HepG2 (cell line): Measurements from ENCODE around the gene GTF2H1. TPM values are rescaled to one million over a fixed set of nuclear protein-coding genes. Genes with fewer than 3 reads are reported as not detected.

ENCODE experiments used
- ATAC-seq: fragments of 200-7000 bp; cut with Tn5 transposase; 3 replicates; pipeline ENCODE4 v1.9.1; 2020; ENCODE audit warnings: mild to moderate bottlenecking, moderate library complexity
- BruUV-seq: library from RNA; stranded (reverse); fragments of 400-500 nt; replicated peaks from 2 replicates; lab custom pipeline; 2021; lab: Mats Ljungman, UMichigan
- CTCF ChIA-PET: fragments of 300-600 bp; formaldehyde crosslinking; extraction: SDS; loops from one replicate; lab custom pipeline; 2021; ENCODE audit warnings: low total read pairs, inconsistent platforms, low intra/inter-chr PET ratio; lab: Yijun Ruan, JAX
- POLR2A ChIA-PET: fragments of 350-600 bp; sonication (Branson Sonifier 250); formaldehyde crosslinking; loops from one replicate; lab custom pipeline; 2020; ENCODE audit warnings: antibody characterized with exemption, inconsistent platforms; lab: Yijun Ruan, JAX
- DNase-seq: peaks from one replicate; pipeline ENCODE4 v3.0.0-alpha.2; 2015; ENCODE audit warnings: low spot score
- FAIRE-seq: peaks from 3 replicates; lab custom pipeline; 2011; peaks lifted over from hg19 to GRCh38; lab: Jason Lieb, UNC
- H2AFZ ChIP-seq: one replicate; pipeline ENCODE4 v1.6.1; 2011; ENCODE audit warnings: low read length, inconsistent platforms
- H3K27ac ChIP-seq: fragments of 300-600 bp; 3 replicates; pipeline ENCODE4 v1.8.0; 2011; ENCODE audit warnings: mixed run types, mild to moderate bottlenecking, mixed read lengths, low read length, inconsistent platforms; ENCODE audit not compliant: insufficient read depth; ENCODE audit errors: extremely low read length
- H3K27me3 ChIP-seq, 2 experiments: fragments of 200-600 bp in 1 of 2; 2 replicates in 1 of 2; 3 replicates in 1 of 2; pipeline versions ENCODE4 v1.6.0 to v1.8.0; 2011; ENCODE audit warnings: low read length in 2 of 2, mild to moderate bottlenecking in 2 of 2, moderate library complexity in 2 of 2, inconsistent platforms in 1 of 2; ENCODE audit not compliant: insufficient read depth in 2 of 2, control insufficient read depth in 1 of 2
- H3K36me3 ChIP-seq, 2 experiments: fragments of 200-600 bp in 1 of 2; replicated peaks in 1 of 2; 2 replicates in 1 of 2; 3 replicates in 1 of 2; pipeline versions ENCODE4 v1.5.1 to v1.8.0; 2011; ENCODE audit warnings: low read length in 2 of 2, inconsistent platforms in 1 of 2; ENCODE audit not compliant: insufficient read depth in 2 of 2, control insufficient read depth in 1 of 2
- H3K4me1 ChIP-seq: 2 replicates; pipeline ENCODE4 v1.5.1; 2012; ENCODE audit warnings: low read length, inconsistent platforms; ENCODE audit not compliant: insufficient read depth
- H3K4me2 ChIP-seq: 2 replicates; pipeline ENCODE4 v1.6.0; 2011; ENCODE audit warnings: low read depth, low read length, inconsistent platforms
- H3K4me3 ChIP-seq, 3 experiments: fragments of 200-600 bp in 1 of 3; sonication (generic), shearing (Covaris generic) in 1 of 3; replicated peaks in 1 of 3; 2 replicates each; pipeline ENCODE4 v1.5.1; 2011 to 2016; ENCODE audit warnings: low read length in 3 of 3, inconsistent platforms in 2 of 3, low read depth in 2 of 3, mild to moderate bottlenecking in 2 of 3, control low read depth in 1 of 3, mixed read lengths in 1 of 3; ENCODE audit not compliant: insufficient read depth in 1 of 3
- H3K79me2 ChIP-seq: one replicate; pipeline ENCODE4 v1.6.1; 2011; ENCODE audit warnings: low read length, inconsistent platforms; ENCODE audit not compliant: insufficient read depth
- H3K9ac ChIP-seq: 2 replicates; pipeline ENCODE4 v1.6.0; 2011; ENCODE audit warnings: mild to moderate bottlenecking, low read depth, low read length, inconsistent platforms; ENCODE audit not compliant: insufficient read depth
- H3K9me3 ChIP-seq: 2 replicates; pipeline ENCODE4 v1.5.1; 2012; ENCODE audit warnings: mild to moderate bottlenecking, low read length
- H4K20me1 ChIP-seq: 2 replicates; pipeline ENCODE4 v1.6.0; 2011; ENCODE audit warnings: inconsistent platforms, mild to moderate bottlenecking, low read length, moderate library complexity; ENCODE audit not compliant: insufficient read depth
- CERS6 ChIP-seq: sonication (generic); formaldehyde crosslinking; IDR thresholded peaks from 2 replicates; pipeline ENCODE4 v1.5.0; 2020; ENCODE audit warnings: missing genetic modification reagents
- NFE2 ChIP-seq: sonication (generic); formaldehyde crosslinking; IDR thresholded peaks from 2 replicates; pipeline ENCODE4 v1.4.0; 2020; ENCODE audit warnings: missing genetic modification reagents
- NFE2L2 ChIP-seq: fragments of 150-350 bp; IDR thresholded peaks from 2 replicates; pipeline ENCODE4 v1.6.1; 2014; ENCODE audit warnings: low read length
- PREB ChIP-seq: sonication (generic); formaldehyde crosslinking; IDR thresholded peaks from 2 replicates; pipeline ENCODE4 v1.4.0; 2020; ENCODE audit warnings: missing genetic modification reagents
- RBFOX2 ChIP-seq: fragments of 200-400 bp; formaldehyde crosslinking; IDR thresholded peaks from 2 replicates; pipeline ENCODE4 v1.6.1; 2017; ENCODE audit warnings: low read depth, mild to moderate bottlenecking, low read length
- ZMAT5 ChIP-seq: sonication (generic); formaldehyde crosslinking; IDR thresholded peaks from 2 replicates; pipeline ENCODE4 v1.5.0; 2020; ENCODE audit warnings: mild to moderate bottlenecking, low read depth, missing genetic modification reagents, borderline replicate concordance
- ZNF101 ChIP-seq: sonication (generic); formaldehyde crosslinking; IDR thresholded peaks from 2 replicates; pipeline ENCODE4 v1.4.0; 2020; ENCODE audit warnings: mild to moderate bottlenecking, low read depth, missing genetic modification reagents, borderline replicate concordance
- WGBS: methylation state at CpG from one replicate; pipeline ENCODE4 v1.1.6; 2017; ENCODE audit warnings: low lambda C conversion rate; 5-methylcytosine and 5-hydroxymethylcytosine counted together
- in situ Hi-C: cut with HindIII; loops from 2 replicates; pipeline ENCODE4 v1.10.0; 2017; ENCODE audit warnings: low pct_unique_long_range_greater_than_20kb; ENCODE audit not compliant: extremely low pct_ligation_motif_present
- intact Hi-C: fragments of 100-400 bp; cut with micrococcal nuclease; formaldehyde crosslinking; loops from one replicate; pipeline ENCODE4 v1.10.0; 2022; ENCODE audit not compliant: unreplicated experiment
- polyA plus RNA-seq, 8 experiments: library from polyadenylated mRNA; depleted of rRNA in 3 of 8; stranded (reverse) in 7 of 8; unstranded in 1 of 8; fragments of >200 nt; fragmentation: Illumina TruSeq in 4 of 8; extraction: Trizol in 4 of 8; gene quantifications; 2 replicates each; pipeline versions ENCODE4 v1.2.1 to v1.2.3, GENCODE V29; 2011 to 2016; ENCODE audit warnings: low read depth in 4 of 8, missing spikeins in 1 of 8, mixed read lengths in 1 of 8; ENCODE audit not compliant: insufficient read depth in 1 of 8
- total RNA-seq, 5 experiments: library from RNA; depleted of rRNA; stranded (reverse); fragments of >200 nt; fragmentation: Illumina TruSeq; extraction: Trizol; gene quantifications; 2 replicates each; pipeline ENCODE4 v1.2.3, GENCODE V29; 2016; ENCODE audit warnings: low read depth in 1 of 5

GTF2H1 gene
- total and polyA plus RNA-seq, 2 of the 13 experiments (the other 11 are each of a cell fraction or from before 2014, with no cell fraction given) = 15.7 to 51.4 TPM

GRCh38 chr11:18324381-18324780 is 2.0 kb downstream of the GTF2H1 start:
- peaks cover 49% of the 10 kb centered on the region for H3K4me1 ChIP-seq
- POLR2A ChIA-PET = no interaction called here
- 92% methylated on average over 1 of the region's 1 CpG for WGBS
- peak overlapping the region; percentile 94; the same call in 1 of the 2 replicates for H3K9ac ChIP-seq
- peaks cover 10 to 23% of the 10 kb centered on the region in 2 experiments for H3K36me3 ChIP-seq
- in situ Hi-C loops (no loop called here), intact Hi-C loops (loop anchor here (5.0 to 10.0 kb wide), 5 partner anchors 58 to 308 kb away; partner anchors contain the start of genes MRGPRX4, SAA4 and SPTY2D1)
- BruUV-seq = no TSS peak
- H4K20me1 ChIP-seq = no peaks in the 10 kb centered on the region
- no peak overlapping the region for H3K27ac ChIP-seq
- H3K4me3 ChIP-seq = peak overlapping the region; percentile 32 to 81 (median 78); a peak in 3 of 6 replicates
- ATAC-seq (no peak), FAIRE-seq (no peak), DNase-seq (no peak)
- no peaks in the 10 kb centered on the region for H3K9me3 ChIP-seq
- CTCF ChIA-PET = no interaction called here
- H3K4me2 ChIP-seq = peak overlapping the region; percentile 96
- no peak for TF ChIP-seq PREB (CRISPR knock-in tag)
- TF ChIP-seq RBFOX2 = 0 out of 2 replicates have a peak, but pooled peaks have one; percentile 51
- H3K79me2 ChIP-seq = peaks cover 72% of the 10 kb centered on the region
- H3K27me3 ChIP-seq = no peaks in the 10 kb centered on the region; a peak in 1 of 5 replicates
- H2AFZ ChIP-seq = no peak overlapping the region

- Histone ChIP-seq H3K27me3 (no peaks in the 10 kb centered on the region), H4K20me1 (no peaks in the 10 kb centered on the region), H3K36me3 (peaks cover 11 to 59% of the 10 kb centered on the region in 2 experiments), H3K4me1 (peaks cover 20% of the 10 kb centered on the region), H3K9ac (no peak overlapping the region)
- no TSS peak for BruUV-seq
- intact Hi-C loops = loop anchor here (10.0 kb wide), 1 partner anchor 95 kb away; the partner anchor contains the start of gene SAA4
- CTCF ChIA-PET = interaction anchor here (0.5 kb wide), 1 partner anchor 158 kb away, joined by 3 read pairs; no protein-coding TSS in a partner anchor
- no peak for FAIRE-seq
- WGBS = 93% methylated on average over 5 of the region's 5 CpGs
- TF ChIP-seq NFE2L2 = peak; percentile 74; the same call in 1 of the 2 replicates
- no peak for TF ChIP-seq ZMAT5 (CRISPR knock-in tag)
- no peak for TF ChIP-seq ZNF101 (CRISPR knock-in tag)
- TF ChIP-seq NFE2 (CRISPR knock-in tag) = peak; percentile 49; the same call in 1 of the 2 replicates
- TF ChIP-seq CERS6 (CRISPR knock-in tag) = no peak
- TF ChIP-seq, all 625 proteins: peak for 2
- H3K79me2 ChIP-seq = peaks cover 36% of the 10 kb centered on the region
- H3K27ac ChIP-seq = no peak overlapping the region
- no peak overlapping the region for H2AFZ ChIP-seq
- H3K9me3 ChIP-seq = no peaks in the 10 kb centered on the region
- in situ Hi-C loops = no loop called here
- DNase-seq (no peak), ATAC-seq (no peak)
- H3K4me3 ChIP-seq = no peak overlapping the region
- POLR2A ChIA-PET = no interaction called here
- H3K4me2 ChIP-seq = no peak overlapping the region
Measured at GRCh38 chr11:18329196-18329870, 7.0 kb downstream of the GTF2H1 start.
